HG02588 (cell line): ENCODE measurements around the gene HAUS6.
"Not testable (repeated sequence)": the region's sequence is repeated elsewhere in the genome, so short reads cannot be mapped to it uniquely, and the experiment has no call there.

Experiments used
- ATAC-seq: cut with Tn5 transposase; IDR thresholded peaks from one replicate; pipeline ENCODE4 v1.9.1; 2021; ENCODE audit warnings: mild to moderate bottlenecking, moderate library complexity; ENCODE audit not compliant: unreplicated experiment

The HAUS6 gene, protein sequence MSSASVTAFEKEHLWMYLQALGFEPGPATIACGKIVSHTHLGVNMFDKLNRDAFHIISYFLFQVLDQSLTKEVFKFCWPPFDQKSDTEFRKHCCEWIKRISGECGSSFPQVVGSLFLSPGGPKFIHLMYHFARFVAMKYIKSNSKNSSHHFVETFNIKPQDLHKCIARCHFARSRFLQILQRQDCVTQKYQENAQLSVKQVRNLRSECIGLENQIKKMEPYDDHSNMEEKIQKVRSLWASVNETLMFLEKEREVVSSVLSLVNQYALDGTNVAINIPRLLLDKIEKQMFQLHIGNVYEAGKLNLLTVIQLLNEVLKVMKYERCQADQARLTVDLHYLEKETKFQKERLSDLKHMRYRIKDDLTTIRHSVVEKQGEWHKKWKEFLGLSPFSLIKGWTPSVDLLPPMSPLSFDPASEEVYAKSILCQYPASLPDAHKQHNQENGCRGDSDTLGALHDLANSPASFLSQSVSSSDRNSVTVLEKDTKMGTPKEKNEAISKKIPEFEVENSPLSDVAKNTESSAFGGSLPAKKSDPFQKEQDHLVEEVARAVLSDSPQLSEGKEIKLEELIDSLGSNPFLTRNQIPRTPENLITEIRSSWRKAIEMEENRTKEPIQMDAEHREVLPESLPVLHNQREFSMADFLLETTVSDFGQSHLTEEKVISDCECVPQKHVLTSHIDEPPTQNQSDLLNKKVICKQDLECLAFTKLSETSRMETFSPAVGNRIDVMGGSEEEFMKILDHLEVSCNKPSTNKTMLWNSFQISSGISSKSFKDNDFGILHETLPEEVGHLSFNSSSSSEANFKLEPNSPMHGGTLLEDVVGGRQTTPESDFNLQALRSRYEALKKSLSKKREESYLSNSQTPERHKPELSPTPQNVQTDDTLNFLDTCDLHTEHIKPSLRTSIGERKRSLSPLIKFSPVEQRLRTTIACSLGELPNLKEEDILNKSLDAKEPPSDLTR

DNA sequence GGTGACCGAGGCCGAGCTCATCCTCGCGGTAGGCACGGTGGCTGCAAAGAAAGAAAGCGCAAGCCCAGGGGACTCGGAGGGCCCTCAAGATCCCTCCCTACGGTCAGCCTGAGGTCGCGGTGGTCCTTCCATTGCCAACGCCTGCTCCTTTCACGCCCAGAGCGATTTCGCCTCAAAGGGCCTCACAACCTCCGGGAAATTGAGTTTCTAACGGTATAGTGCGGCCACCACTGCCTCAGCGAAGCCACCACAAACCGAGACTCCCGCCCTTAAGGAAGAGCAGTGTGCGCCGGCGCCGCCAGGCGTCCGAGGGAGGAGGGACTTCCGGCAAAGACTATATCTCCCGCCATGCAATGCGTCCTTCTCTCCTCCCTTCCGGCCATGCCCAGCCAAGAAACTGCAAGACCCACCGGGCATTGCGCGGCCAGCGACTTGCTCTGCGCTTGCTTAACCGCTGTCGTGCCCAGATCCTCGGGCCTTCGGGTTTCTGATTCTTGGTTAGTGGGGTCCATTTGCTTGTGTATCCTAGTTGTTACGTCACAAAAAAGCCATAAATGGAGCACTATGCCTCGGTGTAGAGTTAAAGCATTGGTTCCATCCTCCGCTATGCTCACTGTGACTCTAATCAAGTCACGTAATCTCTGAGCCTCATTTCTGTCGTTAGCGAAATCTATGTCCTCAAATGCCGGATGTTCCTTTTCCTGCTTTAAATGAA is at the start of gene HAUS6:
Gene HAUS6, minus strand, starts transcription at position 274 of the 715 bp plus-strand sequence. Its CDS starts 253 bp downstream, at position 21.
- ATAC-seq, result peak; percentile 98

DNA sequence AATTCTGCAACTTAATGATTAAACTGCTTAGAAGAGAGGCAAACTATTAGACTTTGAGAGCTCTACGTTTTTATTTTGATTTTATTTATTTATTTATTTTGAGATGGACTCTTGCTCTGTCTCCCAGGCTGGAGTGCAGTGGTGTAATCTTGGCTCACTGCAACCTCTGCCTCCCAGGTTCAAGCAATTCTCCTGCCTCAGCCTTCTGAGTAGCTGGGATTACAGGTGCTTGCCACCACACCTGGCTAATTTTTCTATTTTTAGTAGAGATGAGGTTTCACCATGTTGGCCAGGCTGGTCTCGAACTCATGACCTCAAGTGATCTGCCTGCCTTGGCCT is 49.4 kb upstream of the HAUS6 start:
- ATAC-seq, result not testable (repeated sequence)

DNA sequence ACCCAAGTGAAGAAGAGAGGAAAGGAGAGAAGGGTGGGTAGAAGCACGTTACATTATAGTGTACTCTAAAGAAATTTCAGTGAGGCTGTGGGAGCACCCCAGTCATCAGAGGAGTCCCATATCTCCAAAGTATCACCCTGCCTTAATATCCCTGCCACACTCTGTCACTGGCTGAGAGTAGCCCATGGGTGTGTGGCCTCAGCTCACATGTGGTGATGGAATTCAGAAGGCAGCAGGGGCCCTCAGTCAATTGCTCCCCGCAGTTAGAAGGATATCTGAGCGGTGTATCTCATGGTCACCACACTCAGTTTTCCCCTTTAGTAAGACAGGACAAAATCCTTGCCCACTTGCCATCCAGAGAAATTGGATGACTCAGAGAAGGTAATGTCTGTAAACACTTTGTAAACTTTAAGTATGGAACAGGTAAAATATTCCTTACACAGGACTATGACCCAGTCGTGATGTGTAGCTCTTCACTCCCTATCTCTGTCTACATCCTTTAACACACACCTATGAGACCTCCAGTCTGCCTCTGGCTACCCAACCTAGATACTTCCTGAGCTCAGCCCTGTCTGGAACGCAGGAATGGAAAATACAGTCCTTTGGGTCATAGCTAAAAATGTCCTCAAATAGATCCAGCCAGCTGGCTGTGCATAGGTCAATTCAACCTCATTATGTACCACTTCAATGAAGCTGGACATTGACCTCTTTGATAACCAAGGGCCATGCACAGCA is 48.9 kb upstream of the HAUS6 start:
- ATAC-seq, result no peak

DNA sequence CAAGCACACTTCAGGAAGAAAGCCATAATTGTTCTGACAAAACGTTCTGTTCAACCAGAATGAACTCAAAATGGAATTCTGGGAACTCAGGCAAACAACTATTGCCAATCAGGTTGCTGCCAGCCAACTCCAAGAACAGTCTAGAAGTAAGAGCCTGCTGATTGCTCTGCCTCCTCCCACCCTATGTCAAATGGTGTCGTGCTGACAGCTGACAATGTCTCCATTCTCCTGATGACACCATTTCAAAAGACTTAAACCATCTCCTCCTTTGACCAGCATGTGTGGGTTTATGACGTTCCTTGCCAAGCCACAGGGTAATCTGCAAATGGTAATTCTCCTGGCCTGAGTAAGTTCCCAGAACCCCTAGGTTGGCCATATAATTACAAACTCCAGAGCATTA is 46.5 kb upstream of the HAUS6 start:
- no peak for ATAC-seq

DNA sequence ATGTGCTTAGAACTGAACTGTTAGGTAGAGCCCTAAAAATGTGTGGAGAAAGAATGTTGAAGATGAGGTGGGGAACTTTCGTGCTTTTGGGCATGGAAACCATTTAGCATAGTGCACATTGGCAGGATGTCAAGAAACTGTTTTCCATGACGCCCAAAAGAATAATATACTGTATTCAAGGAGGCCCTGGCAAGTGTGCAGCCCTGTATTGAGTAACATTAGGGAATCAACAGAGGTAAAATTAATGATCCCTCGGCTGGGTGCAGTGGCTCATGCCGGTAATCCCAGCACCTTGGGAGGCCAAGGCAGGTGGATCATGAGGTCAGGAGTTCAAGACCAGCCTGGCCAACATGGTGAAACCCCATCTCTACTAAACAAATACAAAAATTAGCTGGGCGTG is 45.5 kb upstream of the HAUS6 start:
- no peak for ATAC-seq

DNA sequence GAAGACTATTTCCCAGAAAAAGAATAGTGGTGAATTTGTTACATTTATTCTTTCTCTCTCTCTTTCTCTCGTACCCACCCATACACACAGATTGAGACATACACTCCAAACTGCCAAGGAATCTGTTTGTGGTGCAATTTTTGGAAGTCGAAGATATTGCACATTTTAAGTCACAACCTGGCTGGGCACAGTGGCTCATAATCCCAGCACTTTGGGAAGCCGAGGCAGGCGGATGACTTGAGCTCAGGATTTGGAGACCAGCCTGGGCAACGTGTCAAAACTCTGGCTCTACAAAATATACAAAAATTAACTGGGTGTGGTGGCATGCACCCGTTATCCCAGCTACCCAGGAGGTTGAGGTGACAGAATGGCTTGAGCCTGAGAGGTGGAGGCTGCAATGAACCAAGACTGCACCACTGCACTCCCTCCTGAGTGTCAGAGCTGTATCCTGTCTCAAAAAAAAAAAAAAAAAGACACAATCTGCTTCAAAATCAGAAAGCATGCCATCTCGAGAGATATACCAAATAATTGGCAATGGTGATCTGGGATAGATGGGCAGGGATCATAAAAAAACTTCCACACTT is 43.8 kb upstream of the HAUS6 start:
- ATAC-seq, result no peak

DNA sequence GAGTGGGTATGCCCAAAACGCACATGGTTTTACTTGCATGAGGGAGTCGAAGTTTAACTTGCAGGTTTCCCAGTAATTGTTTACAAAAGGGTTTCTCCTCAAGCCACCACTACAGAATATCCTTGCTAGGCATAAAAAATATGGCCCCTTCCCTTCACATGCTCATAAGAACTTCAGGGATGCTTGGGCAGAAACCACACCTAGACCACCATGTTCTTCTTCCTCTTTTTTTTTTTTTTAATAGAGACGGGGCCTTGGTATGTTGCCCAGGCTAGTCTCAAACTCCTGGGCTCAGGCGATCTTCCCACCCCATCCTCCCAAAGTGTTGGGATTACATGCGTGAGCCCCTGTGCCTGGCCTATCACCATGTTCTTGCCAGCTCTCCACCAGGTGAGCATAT is 43.2 kb upstream of the HAUS6 start:
- no peak for ATAC-seq

DNA sequence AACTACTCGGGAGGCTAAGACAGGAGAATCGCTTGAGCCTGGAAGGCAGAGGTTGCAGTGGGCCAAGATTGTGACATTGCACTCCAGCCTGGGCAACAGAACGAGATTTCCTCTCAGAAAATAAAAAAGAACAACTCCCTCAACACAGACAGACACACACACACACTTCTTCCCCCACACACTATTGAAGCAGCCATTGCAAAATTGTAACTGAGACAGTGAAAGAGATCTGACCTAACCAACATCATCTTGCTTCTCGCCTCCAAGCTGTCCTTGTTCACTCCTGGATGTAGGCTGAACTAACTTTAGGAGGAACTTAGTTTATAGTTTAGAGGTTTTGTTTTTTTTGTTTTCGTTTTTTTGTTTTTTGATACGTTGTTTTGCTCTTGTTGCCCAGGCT is 37.6 kb upstream of the HAUS6 start:
- no peak for ATAC-seq

DNA sequence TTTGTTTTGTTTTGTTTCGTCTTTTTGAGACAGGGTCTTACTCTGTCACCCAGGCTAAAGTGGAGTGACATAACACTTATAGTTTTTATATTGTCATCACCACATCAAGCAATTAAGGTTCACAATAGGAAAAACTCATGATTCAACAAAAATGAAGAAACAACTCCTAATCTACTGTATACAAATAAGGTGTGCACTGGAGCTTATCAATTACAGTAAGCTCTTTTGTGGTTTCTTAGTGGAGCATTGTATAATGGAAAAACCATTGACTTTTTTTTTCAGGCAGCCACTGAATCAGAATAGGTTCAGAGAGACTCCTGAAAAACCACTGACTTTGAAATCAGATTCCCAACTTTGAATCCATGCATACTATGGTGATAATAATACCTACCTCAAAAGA is 35.4 kb upstream of the HAUS6 start:
- no peak for ATAC-seq

DNA sequence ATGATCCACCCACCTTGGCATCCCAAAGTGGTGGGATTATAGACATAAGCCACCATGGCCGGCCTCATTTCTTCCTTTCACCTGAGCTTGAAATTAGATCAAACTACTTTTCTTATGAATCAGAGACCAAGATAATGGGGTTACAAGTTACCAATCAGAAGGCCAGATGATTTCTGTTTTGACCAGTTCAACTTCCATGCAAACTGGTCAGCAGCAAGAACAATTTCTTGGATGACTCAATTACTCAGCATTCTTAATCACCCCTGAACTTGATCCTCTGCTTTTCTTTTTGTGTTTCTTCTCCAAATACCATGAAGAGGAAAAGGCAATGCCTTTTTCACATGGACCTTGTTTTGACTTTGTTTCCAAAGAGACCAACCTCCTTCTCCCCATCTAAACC is 34.6 kb upstream of the HAUS6 start:
- ATAC-seq, result no peak

DNA sequence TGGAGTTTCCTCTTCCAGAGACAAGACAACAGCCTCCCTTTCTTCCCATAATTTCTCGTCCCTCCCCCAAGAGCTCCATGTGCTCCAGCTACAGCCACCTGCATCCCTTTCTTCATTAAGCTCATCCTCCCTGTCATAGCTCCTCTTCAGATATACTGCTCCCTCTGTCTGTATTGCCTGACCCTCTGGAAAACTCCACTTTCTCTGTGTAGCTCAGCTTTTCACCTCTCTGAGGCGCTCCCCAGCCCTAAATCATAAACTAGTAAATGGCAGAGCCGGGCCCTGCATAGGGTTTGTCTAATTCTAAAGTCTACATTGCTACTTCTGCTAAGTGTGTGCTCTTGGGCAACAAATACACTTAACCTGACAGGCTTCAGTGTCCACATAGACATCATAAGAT is 33.4 kb upstream of the HAUS6 start:
- no peak for ATAC-seq

DNA sequence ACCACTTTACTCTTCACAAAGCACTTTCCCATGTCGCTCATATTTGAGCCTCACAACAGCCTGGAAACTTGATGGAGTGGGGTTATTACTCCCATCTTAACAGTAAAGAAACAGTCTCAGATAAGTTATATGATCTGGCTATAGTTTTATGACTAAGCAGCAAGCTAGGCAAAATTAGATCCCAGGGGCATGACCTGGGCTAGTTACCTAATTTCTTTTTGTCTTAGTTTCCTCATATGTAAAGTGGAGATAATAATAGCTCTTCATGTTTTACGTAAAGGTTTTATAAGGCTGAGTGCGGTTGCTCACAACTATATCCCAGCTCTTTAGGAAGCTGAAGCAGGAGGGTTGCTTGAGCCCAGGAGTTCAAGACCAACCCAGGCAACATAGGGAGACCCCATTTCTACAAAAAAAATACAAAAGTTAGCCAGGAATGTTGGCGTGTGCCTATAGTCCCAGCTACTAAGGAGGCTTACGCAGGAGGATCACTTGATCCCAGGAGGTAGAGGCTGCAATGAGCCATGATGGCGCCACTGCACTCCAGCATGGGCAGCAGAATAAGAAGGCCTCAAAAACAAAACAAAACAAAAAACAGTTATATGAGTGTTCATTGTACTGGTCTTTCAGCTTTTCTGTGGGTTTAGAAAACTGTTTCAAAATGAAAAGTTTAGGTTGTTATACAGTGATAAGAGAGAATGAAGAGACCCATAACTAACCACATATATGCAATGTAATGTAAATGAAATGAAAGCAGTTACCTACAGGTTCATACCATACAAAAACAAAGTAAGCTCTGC is 31.0 kb upstream of the HAUS6 start:
- no peak for ATAC-seq

DNA sequence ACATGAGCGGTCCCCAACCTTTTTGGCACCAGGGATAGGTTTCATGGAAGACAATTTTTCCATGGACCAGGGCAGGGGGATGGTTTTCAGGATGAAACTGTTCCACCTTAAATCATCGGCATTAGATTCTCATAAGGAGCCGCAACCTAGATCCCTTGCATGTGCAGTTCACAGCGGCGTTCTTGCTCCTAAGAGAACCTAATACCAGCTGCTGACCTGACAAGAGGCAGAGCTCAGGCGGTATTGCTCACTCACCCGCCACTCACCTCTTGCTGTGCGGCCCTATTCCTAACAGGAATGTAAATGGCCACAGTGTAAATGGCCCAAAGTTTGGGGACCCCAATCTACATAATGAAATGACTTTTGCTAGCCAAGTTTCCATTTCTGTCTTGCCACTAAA is 27.7 kb upstream of the HAUS6 start:
- no peak for ATAC-seq

DNA sequence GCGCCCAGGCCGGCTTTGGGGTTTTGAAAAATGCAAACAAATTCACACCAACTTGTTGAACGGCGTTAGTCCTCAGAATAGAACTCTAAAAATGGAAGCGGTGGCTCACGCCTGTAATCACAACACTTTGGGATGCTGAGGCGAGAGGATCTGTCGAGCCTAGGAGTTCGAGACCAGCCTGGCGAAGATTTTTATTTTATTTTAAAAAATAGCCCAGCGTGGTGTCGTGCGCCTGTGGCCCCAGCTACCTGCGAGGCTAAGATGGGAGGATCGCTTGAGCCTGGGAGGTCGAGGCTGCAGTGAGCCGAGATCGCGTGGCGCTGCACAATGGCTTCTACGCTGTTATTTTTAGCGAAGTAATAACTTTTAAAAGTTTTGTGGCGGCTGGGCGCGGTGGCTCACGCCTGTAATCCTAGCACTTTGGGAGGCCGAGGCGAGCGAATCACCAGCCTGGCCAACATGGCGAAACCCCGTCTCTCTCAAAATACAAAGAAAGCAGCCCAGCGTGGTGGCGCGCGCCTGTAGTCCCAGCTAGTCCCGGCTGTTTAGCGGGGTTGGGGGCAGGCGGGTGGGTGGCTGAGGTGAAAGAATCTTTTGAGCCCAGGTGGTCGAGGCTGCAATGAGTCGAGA is 25.3 kb upstream of the HAUS6 start:
- ATAC-seq, result peak; percentile 10

DNA sequence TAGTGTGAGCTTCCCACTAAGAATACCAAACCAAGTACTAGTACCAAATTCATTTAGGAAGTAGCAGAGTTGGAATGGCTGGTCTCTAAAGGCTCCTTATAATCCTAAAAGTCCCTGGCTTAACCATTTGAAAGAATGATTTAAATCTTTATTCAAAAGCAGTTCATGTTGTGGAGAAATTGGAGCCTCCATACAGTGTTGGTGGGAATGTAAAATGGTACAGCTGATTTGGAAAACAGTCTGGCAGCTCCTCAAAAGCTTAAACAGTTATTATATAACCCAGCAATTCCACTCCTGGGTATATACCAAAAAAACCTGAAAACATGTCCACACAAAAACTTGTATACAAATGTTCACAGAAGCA is 21.7 kb upstream of the HAUS6 start:
- ATAC-seq, result no peak

DNA sequence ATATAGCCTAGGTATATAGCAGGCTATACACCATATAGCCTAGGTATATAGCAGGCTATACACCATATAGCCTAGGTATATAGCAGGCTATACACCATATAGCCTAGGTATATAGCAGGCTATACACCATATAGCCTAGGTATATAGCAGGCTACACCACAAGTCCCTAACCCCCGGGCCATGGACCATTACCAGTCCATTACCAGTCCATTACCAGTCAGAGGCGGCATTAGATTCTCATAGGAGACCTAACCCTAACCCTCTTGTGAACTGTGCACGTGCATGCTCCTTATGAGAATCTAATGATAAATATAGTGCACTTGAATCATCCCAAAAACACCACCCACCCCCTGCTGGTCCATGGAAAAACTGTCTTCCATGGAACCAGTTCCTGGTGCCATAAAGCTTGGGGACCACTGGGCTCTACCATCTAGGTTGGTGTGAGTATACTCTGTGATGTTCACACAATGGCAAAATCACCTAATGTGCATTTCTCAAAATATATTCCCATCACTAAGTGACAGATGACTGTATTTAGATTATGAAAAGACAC is 19.9 kb upstream of the HAUS6 start:
- ATAC-seq, result no peak

DNA sequence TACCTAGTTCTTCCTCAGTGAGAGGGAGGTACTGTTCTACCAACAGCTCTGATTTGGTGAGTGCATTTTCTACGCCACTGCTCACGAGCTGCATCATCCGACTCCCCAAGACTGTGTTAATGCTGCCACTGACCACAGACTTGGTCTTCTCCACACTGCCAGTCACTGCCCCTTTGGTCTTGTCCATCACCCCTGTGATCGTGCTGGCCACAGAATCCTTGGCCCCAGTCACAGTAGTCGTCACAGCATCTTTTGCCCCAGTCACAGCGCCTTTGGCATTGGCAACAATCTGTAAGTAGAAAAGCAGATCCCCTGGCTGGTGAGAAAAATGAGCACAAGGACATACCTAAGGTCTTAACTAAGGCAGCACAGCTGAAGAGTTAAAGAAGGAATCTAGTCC is 18.2 kb upstream of the HAUS6 start:
- no peak for ATAC-seq

DNA sequence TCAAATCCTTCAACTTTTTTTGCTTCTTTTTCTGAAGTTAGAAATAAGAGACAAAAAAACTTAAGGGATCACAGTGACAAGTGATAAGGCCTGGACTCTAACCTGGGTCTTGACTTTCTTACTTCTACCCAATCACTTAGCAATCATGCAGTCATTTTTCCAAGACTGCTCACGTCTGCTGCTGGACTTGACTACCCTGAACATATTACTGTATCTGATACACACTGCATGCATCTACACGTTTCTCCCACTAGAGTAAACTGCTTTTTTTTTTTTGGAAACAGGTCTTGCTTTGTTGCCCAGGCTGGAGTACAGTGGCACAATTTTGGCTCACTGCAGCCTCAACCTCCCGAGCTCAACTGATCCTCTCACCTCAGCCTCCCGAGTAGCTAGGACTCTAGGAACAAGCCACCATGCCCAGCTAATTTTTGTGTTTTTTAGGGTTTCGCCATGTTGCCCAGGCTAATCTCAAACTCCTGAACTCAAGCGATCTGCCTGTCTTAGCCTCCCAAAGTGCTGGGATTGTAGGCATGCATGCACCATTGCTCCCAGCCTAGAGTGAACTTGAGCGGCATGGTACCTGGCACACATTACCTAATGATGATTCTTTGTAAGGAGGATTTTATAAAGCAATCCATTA is 17.2 kb upstream of the HAUS6 start:
- no peak for ATAC-seq
